Measurements from ENCODE around the gene PMPCA.
A peak's percentile ranks its signal among the peaks of the same experiment; 100 is the strongest.
"Not testable (repeated sequence)": the region's sequence is repeated elsewhere in the genome, so short reads cannot be mapped to it uniquely, and the experiment has no call there.

PMPCA gene

DNA sequence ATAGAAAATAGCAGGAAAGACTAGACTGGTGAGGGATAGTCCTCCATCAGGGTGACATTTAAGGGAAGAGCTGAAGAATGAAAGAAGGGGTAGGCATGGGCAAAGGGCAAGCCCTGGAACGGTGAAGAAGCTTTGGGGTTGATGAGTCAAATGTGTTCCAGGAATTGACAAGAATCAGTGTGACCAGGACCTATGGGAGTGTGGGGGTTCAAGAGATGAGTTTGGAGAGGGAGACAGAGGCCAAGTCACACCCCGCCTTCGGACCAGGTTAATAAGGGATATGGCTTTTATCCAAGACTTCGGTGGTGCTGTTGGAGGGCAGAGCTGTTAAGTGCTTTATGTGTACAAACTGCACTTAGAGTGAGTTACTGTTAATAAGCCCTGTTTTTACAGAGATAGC, 920 bp downstream of the PMPCA start:
- H3K36me3 Mint-ChIP-seq: peaks cover 99% of the 10 kb centered on the region
- ATAC-seq: no peak
- H3K4me1 Mint-ChIP-seq: peaks cover 49% of the 10 kb centered on the region
- DNase-seq (ENCODE audit: low spot score in 2 of 2): no peak
- no peaks in the 10 kb centered on the region for H3K9me3 Mint-ChIP-seq
- peak overlapping the region; percentile 85 for H3K4me3 Mint-ChIP-seq
- H3K27ac Mint-ChIP-seq: peak overlapping the region; percentile 94

- ATAC-seq (no peak), DNase-seq (ENCODE audit: low spot score in 2 of 2) (no peak)
- Mint-ChIP-seq H3K4me1 (peaks cover 44% of the 10 kb centered on the region), H3K36me3 (peaks cover 99% of the 10 kb centered on the region), H3K9me3 (no peaks in the 10 kb centered on the region), H3K4me3 (no peak overlapping the region), H3K27ac (no peak overlapping the region)
Measured at GRCh38 chr9:136412962-136413361, 2.5 kb downstream of the PMPCA start.

GRCh38 chr9:136416427-136416826, 6.0 kb downstream of the PMPCA start:
- Mint-ChIP-seq H3K4me3 (no peak overlapping the region), H3K9me3 (no peaks in the 10 kb centered on the region), H3K36me3 (peaks cover 99% of the 10 kb centered on the region), H3K4me1 (peaks cover 16% of the 10 kb centered on the region), H3K27ac (no peak overlapping the region)
- no peak for ATAC-seq
- no peak for DNase-seq (ENCODE audit: low spot score in 2 of 2)

GRCh38 chr9:136416914-136417313, 6.5 kb downstream of the PMPCA start:
- no peak for ATAC-seq
- Mint-ChIP-seq H3K36me3 (peaks cover 99% of the 10 kb centered on the region), H3K4me3 (no peak overlapping the region), H3K9me3 (no peaks in the 10 kb centered on the region), H3K4me1 (peaks cover 14% of the 10 kb centered on the region), H3K27ac (no peak overlapping the region)
- no peak for DNase-seq (ENCODE audit: low spot score in 2 of 2)

DNA sequence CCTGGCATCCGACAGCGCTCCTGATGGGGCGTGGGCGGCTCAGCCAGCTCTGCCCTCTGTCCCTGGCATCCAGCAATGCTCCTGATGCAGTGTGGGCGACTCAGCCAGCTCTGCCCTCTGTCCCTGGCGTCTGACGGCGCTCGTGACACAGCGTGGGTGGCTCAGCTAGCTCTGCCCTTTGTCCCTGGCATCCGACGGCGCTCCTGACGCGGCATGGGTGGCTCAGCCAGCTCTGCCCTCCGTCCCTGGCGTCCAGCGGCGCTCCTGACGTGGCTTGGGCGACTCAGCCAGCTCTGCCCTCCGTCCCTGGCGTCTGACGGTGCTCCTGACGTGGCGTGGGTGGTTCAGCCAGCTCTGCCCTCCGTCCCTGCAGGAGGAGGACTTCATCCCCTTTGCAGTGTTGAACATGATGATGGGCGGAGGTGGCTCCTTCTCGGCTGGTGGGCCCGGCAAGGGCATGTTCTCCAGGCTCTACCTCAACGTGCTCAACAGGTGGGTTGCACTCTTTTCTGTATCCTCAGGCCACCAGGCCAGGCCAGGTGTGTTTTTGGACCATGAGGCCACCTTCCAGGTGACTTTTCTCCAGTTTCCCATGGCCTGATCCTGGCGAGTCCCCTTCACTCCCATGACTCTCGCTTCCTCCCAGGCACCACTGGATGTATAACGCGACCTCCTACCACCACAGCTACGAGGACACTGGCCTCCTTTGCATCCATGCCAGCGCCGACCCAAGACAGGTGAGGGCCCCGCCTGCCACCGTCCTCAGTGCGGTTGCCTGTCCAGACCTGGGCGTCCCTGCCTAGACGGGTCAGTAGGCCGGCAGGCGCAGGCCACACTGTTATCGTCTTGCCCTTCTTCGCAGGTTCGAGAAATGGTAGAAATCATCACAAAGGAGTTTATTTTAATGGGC, 8.0 kb downstream of the PMPCA start:
- Mint-ChIP-seq H3K9me3 (no peaks in the 10 kb centered on the region), H3K4me1 (peaks cover 6% of the 10 kb centered on the region), H3K4me3 (no peak overlapping the region), H3K36me3 (peaks cover 99% of the 10 kb centered on the region), H3K27ac (no peak overlapping the region)
- DNase-seq (ENCODE audit: low spot score in 2 of 2) (no peak), ATAC-seq (no peak)

DNA sequence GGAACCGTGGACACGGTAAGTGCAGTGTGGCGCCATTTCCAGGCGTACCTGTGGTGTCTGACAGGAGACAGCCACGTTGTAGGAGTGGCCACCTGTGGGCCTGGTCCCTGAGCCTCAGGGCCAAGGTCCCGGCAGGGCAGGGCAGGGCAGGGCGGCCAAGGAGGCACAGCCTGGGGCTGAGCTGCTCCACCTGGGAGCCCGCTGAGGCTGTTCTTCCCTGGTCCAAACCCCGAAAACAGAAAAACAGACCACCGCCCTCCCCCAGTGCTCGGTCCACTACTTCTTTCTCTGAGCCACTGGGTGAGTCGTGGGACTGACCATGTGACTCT, 8.6 kb downstream of the PMPCA start:
- Mint-ChIP-seq H3K27ac (no peak overlapping the region), H3K36me3 (peaks cover 99% of the 10 kb centered on the region), H3K4me3 (no peak overlapping the region), H3K9me3 (no peaks in the 10 kb centered on the region), H3K4me1 (no peaks in the 10 kb centered on the region)
- DNase-seq (ENCODE audit: low spot score in 2 of 2): no peak
- ATAC-seq: no peak

- no peaks in the 10 kb centered on the region for H3K9me3 Mint-ChIP-seq
- H3K36me3 Mint-ChIP-seq: peaks cover 95% of the 10 kb centered on the region
- no peak overlapping the region for H3K4me3 Mint-ChIP-seq
- H3K27ac Mint-ChIP-seq: no peak overlapping the region
- DNase-seq (ENCODE audit: low spot score in 2 of 2) (no peak), ATAC-seq (no peak)
- peaks cover 7% of the 10 kb centered on the region for H3K4me1 Mint-ChIP-seq
Measured at GRCh38 chr9:136421791-136422190, 11.3 kb downstream of the PMPCA start.

DNA sequence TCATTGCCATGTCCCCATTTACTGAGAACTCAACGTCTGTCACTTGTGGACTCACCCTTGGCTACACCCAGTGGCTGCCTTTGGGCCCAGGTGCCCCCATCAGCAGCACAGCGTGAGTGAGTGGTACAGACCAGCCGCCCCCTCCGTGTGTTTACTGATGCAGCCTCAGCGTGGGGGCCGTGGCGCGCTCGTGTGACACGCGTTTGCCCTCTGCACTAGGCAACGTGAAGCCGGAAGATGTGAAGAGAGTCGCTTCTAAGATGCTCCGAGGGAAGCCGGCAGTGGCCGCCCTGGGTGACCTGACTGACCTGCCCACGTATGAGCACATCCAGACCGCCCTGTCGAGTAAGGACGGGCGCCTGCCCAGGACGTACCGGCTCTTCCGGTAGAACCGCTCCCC, 12.4 kb downstream of the PMPCA start:
- H3K4me1 Mint-ChIP-seq: peaks cover 7% of the 10 kb centered on the region
- DNase-seq (ENCODE audit: low spot score in 2 of 2) (no peak), ATAC-seq (no peak)
- peaks cover 89% of the 10 kb centered on the region for H3K36me3 Mint-ChIP-seq
- no peak overlapping the region for H3K4me3 Mint-ChIP-seq
- H3K27ac Mint-ChIP-seq: no peak overlapping the region
- H3K9me3 Mint-ChIP-seq: no peaks in the 10 kb centered on the region

GRCh38 chr9:136423432-136424146, 13.1 kb downstream of the PMPCA start:
- Mint-ChIP-seq H3K4me3 (no peak overlapping the region), H3K36me3 (peaks cover 83% of the 10 kb centered on the region), H3K4me1 (peaks cover 7% of the 10 kb centered on the region), H3K9me3 (no peaks in the 10 kb centered on the region), H3K27ac (no peak overlapping the region)
- no peak for DNase-seq (ENCODE audit: low spot score in 2 of 2)
- no peak for ATAC-seq

DNA sequence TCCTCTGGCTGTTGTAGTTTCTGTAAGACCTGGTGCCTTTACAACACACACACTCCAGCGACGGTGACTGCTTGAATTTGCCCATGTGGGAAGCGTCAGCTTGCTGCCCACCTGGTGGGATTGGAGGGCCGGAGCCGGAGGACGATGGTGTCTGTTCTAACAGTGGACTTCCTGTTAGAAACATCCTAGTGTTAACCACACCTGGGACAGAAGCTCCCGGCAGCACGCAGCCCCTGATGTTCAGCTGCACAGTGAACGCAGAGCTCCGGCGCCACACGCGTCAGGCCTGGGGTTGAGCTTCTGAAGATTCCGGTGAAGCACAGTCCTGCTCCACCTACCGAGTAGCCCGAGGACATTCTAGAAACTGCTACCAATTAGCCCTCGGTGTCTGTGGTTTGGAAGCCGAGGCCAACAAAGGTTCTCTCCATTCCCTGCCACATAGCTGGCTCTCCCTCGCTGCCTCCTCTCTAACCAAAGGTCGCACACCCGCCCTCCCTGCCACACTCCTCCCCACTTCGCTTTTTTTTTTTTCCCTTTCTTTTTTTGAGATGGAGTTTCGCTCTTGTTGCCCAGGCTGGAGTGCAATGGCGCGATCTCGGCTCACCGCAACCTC, 14.4 kb downstream of the PMPCA start:
- no peaks in the 10 kb centered on the region for H3K9me3 Mint-ChIP-seq
- peak overlapping the region; percentile 45 for H3K27ac Mint-ChIP-seq
- H3K4me3 Mint-ChIP-seq: no peak overlapping the region

GRCh38 chr9:136425367-136425766, 14.9 kb downstream of the PMPCA start:
- not testable (repeated sequence) for ATAC-seq

More for the DNA sequence above, 14.4 kb downstream of the PMPCA start:
- ATAC-seq: no peak
- Mint-ChIP-seq H3K36me3 (peaks cover 79% of the 10 kb centered on the region), H3K4me1 (peaks cover 7% of the 10 kb centered on the region)
- DNase-seq (ENCODE audit: low spot score in 2 of 2): no peak

DNA sequence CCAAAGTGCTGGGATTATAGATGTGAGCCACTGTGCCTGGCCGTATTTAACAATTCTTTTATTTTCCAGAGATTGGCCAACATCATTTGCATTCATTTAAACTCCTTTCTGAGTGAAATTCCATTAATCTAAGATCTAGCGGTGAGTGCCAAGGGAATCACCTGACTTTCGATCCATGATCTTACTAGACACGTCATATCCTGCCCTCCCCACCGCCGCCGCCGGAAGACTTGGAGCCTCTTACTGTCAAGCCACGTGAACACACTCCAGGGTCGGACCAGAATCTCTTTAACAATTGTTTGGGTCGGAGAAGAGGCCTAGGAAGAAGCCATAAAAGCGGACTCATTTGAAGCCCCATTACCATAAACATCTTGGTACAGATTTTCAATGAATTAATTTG, 16.3 kb downstream of the PMPCA start:
- Mint-ChIP-seq H3K9me3 (no peaks in the 10 kb centered on the region), H3K27ac (no peak overlapping the region), H3K4me3 (no peak overlapping the region), H3K4me1 (peaks cover 7% of the 10 kb centered on the region), H3K36me3 (peaks cover 68% of the 10 kb centered on the region)
- DNase-seq (ENCODE audit: low spot score in 2 of 2) (no peak), ATAC-seq (no peak)

More at GRCh38 chr9:136425367-136425766, 14.9 kb downstream of the PMPCA start:
- not testable (repeated sequence) for H3K4me3 Mint-ChIP-seq; H3K9me3 Mint-ChIP-seq; DNase-seq (ENCODE audit: low spot score in 2 of 2); H3K4me1 Mint-ChIP-seq
- H3K36me3 Mint-ChIP-seq: peaks cover 79% of the 10 kb centered on the region
- H3K27ac Mint-ChIP-seq: peak overlapping the region; percentile 45

DNA sequence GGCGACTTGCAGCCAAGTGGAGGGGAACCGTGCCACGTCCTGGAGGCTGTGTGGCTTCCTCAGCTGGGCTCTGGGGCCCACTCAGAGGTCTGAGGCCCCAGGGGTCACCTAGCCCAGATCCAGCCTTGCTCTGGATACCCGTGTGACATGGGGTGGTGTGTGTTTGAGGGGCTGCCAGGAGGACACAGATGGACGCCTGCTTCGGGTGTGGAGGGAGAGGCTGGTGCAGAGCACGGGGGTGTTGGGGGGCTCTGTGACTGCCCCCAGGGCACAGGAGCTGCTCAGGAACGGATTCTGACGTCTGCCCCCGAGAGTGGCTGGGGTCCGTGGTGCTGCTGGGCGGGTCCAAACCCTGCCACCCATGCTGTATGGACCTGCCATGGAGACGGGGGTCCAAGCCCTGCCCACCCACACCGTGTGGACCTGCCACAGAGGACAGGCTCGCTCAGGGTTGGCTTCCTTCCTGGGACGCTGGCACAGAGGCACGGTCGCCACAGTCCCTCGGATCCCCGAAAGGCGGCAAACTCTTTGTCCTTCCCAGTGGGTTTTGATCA, 18.7 kb downstream of the PMPCA start:
- H3K4me1 Mint-ChIP-seq: peaks cover 7% of the 10 kb centered on the region
- no peaks in the 10 kb centered on the region for H3K9me3 Mint-ChIP-seq
- no peak overlapping the region for H3K27ac Mint-ChIP-seq
- H3K4me3 Mint-ChIP-seq: no peak overlapping the region
- ATAC-seq (no peak), DNase-seq (ENCODE audit: low spot score in 2 of 2) (no peak)
- H3K36me3 Mint-ChIP-seq: peaks cover 44% of the 10 kb centered on the region

DNA sequence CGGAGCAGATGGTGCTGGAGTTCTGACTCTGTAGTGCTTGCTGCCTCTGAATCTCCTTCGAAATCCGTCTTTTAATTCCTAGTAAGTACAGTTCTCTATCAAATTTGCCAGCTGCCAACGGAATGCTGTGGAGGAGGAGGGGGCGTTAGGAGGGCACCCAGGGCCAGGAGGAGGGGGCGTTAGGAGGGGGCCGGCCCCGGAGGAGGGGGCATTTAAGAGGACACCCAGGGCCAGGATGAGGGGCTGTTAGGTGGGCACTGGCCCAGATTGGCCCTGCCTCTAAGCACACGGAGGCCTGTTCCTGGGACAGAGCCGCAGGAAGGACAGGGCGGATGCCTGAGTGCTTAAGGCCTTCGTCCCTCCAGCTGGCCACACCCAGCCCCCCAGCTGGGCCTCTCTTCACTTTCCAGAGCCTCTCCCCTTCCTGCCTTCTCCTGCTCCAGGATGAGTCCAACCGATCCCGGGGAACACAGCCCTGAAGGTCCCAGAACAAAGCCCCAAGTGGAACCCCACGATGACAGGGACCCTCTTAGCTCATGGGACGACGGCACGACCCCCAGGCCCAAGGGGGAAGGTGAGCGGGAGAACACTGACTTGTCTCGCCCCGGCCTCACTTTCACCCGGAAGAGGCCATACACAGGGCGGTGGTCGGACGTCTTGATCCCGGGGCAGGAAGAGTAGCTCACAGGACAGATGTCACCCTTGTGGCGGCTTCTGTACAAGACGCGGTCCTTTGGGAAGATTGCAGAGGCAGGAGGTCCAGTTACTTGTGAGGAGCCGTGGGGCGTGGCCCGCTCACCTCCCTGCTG, 19.4 kb downstream of the PMPCA start:
- DNase-seq (ENCODE audit: low spot score in 2 of 2) (no peak), ATAC-seq (no peak)
- peaks cover 40% of the 10 kb centered on the region for H3K36me3 Mint-ChIP-seq
- no peak overlapping the region for H3K4me3 Mint-ChIP-seq
- H3K4me1 Mint-ChIP-seq: peaks cover 7% of the 10 kb centered on the region
- H3K27ac Mint-ChIP-seq: peak overlapping the region; percentile 64
- H3K9me3 Mint-ChIP-seq: no peaks in the 10 kb centered on the region

Data from stimulated activated effector memory CD8-positive, alpha-beta T cell treated with anti-CD3 and anti-CD28 coated beads, Interleukin-12 subunit alpha, Interleukin-12 subunit beta, amount 100 ng/mL, for 72 hours (primary cell).